Gastroesophageal sphincter (tissue), 3 donors: ENCODE measurements around the gene JPH4.
"Not testable (repeated sequence)": the region's sequence is repeated elsewhere in the genome, so short reads cannot be mapped to it uniquely, and the experiment has no call there.

ENCODE experiments used
- POLR2A ChIP-seq, 2 donors: fragments of 450-650 bp; IDR thresholded peaks; one replicate each; pipeline ENCODE4 v1.6.1; 2017; ENCODE audit warnings: antibody characterized with exemption in 2 of 2, mild to moderate bottlenecking in 2 of 2, moderate library complexity in 1 of 2
- TF ChIP-seq, protein P1 (sequence below), 4 experiments: fragments of 200-600 bp in 2 of 4; fragments of 450-650 bp in 2 of 4; sonication (generic) in 1 of 4; IDR thresholded peaks; one replicate each; pipeline ENCODE4 v1.5.1; 2017 to 2019; ENCODE audit warnings: antibody characterized with exemption in 4 of 4, mild to moderate bottlenecking in 2 of 4, moderate library complexity in 2 of 4

DNA sequence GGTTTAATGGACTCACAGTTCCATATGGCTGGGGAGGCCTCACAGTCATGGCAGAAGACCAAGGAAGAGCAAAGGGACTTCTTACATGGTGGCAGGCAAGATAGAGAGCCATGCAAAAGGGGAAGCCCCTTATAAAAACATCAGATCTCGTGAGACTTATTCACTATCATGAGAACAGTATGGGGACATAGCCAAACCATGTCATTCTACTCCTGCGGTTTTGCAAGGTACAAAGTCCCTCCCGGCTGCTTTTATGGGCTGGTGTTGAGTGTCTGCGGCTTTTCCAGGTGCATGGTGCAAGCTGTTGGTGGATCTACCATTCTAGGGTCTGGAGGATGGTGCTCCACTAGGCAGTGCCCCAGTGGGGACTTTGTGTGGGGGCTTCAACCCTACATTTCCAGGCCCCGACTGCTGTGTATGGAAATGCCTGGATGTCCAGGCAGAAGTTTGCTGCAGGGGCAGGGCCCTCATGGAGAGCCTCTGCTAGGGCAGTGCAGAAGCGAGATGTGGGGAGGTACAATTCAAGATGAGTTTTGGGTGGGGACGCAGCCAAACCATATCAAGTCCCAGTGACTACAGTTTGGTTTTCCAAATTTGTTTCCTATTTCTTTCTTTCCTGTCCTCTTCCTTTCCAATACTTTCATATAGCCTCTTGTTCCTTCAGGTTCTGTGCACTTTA is 31.0 kb upstream of the JPH4 start:
- TF ChIP-seq, protein P1, sequence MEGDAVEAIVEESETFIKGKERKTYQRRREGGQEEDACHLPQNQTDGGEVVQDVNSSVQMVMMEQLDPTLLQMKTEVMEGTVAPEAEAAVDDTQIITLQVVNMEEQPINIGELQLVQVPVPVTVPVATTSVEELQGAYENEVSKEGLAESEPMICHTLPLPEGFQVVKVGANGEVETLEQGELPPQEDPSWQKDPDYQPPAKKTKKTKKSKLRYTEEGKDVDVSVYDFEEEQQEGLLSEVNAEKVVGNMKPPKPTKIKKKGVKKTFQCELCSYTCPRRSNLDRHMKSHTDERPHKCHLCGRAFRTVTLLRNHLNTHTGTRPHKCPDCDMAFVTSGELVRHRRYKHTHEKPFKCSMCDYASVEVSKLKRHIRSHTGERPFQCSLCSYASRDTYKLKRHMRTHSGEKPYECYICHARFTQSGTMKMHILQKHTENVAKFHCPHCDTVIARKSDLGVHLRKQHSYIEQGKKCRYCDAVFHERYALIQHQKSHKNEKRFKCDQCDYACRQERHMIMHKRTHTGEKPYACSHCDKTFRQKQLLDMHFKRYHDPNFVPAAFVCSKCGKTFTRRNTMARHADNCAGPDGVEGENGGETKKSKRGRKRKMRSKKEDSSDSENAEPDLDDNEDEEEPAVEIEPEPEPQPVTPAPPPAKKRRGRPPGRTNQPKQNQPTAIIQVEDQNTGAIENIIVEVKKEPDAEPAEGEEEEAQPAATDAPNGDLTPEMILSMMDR (IDR thresholded peaks at IDR 0.05) = not testable (repeated sequence)
- TF ChIP-seq POLR2A (IDR thresholded peaks at IDR 0.05) = not testable (repeated sequence)
